HG02943 (cell line): ENCODE results near the gene ACCSL.

Source experiments
- ATAC-seq: cut with Tn5 transposase; IDR thresholded peaks from one replicate; pipeline ENCODE4 v1.9.1; 2021; ENCODE audit warnings: mild to moderate bottlenecking, low read depth, moderate library complexity; ENCODE audit not compliant: unreplicated experiment

Gene ACCSL

DNA sequence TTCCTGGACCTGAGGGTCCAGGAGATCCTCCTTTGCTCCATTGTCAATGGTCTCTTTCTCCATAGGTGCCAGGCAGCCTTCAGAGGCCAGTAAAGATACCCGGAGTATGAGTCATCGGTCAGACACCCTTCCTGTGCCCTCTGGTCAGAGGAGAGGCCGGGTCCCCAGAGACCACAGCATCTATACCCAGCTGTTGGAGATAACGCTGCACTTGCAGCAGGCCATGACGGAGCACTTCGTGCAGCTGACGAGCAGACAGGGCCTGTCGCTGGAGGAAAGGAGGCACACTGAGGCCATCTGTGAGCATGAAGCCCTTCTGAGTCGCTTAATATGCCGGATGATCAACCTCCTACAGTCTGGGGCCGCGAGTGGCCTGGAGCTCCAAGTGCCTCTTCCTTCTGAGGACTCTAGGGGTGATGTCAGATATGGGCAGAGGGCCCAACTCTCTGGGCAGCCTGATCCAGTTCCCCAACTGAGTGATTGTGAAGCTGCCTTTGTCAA is at the start of gene ACCSL:
ACCSL (plus strand) TSS at position 51 of the 501 bp plus-strand sequence; CDS start at position 107, 56 bp downstream.
- no peak for ATAC-seq

DNA sequence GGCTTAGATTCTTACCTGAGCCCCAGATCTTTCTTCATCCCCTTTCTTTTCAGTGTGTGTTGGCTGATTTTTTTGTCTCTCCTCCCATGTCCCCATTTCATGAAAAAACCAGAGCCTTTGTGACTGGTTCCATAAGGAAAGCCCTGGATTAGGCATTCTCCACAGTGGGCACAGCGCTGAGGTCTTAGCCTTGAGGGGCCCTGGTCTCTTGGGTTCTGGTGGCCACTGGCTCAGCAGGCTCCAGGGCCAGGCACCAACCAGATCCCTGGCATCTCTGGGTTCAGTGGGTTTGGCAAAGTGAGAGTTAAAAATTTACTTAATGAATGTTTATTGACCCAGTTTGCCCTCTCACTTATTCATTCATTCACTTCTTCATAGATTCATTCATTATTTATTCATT is 49.5 kb upstream of the ACCSL start:
- no peak for ATAC-seq

DNA sequence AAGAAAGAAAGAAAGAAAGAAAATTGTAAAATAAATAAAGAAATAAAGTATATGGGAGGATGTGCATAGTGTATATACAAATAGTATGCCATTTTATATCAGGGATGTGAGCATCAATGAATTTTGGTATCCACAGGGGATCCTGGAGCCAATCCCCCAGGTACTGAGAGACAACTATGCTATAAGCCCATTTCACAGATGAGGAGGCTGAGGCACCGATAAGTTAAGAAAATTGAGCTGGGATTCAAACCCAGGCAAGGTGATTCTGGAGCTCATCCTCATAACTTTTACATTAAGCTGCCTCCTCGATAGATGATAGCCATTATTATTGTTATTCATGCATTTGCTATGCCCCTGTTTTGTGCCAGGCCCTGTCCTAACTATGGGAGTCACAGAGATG is 47.0 kb upstream of the ACCSL start:
- ATAC-seq: no peak

DNA sequence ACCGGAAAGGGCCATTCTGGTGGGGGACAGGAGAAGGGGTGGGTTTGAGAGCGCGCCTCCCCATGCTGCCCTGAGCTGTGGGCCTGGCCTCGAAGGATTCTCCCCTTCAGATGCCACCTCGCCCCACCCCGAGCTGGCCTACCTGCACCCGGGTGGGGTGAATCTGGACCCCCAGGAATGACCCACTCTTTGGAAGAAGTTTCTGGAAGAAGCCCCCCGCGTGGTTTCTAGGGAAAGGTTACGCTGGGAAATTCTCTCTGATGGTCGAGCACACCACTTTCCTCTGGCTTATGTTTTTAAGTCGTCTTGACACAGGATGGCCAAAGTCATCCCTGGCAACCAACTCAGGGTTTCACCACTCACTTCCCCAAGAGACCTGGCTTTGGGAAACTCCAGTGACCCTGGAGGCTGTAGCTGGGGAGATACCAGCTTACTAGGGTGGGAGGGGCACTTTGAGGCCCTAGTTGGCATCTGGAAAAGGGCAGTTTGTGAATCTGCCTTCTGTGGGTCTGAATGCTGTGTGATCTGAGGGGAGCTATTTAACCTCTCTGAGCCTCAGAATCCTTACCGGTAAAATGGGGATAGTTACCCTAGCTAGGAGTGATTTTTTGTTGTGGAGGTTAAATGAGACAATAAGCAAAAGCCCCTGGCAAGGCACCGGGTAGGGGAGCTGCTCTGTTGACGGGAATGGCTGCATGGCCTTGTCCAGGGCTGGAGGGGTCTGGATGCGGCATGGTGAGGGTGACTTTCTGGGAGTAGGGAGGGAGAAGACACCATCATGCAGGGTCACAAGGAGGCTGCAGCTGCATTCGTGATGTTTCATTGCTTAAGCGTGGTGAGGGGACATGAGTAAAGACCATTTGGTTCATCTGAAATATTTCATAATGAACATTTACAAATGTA is 45.3 kb upstream of the ACCSL start:
- ATAC-seq: no peak

DNA sequence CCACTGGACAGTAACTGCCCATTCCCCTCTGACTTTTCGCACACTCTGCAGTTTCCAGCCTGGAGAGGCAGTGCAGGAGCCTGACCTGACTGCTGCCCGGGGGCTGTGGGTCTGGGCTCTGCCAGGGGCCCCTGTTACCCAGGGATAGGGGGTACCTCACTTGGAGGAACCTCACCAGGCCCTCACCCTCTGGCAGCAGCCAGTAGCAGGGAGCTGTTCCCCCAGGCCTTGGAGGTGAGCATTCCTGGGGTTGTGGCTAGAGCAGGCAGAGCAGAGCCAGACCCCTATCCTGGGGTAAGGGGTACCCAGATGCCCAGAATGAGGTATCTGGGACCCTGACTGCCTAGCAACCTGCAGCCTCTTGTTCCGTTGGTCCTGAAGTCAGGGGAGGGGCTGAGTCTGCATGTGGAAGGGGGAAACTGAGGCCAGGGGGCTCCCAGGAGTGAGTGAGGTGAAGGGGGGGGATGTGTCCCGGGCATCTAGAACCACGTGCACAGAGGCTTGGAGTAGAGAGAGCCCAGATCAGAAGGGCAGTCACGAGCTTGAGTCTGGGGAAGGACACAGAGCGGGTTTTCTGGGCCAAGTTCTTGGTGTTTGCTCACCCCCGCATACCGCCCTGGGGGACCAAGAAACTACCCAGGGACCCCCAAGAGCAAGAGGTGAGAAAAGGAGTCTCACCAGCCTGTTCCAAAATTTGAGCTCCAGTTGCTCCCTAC is 43.9 kb upstream of the ACCSL start:
- no peak for ATAC-seq

DNA sequence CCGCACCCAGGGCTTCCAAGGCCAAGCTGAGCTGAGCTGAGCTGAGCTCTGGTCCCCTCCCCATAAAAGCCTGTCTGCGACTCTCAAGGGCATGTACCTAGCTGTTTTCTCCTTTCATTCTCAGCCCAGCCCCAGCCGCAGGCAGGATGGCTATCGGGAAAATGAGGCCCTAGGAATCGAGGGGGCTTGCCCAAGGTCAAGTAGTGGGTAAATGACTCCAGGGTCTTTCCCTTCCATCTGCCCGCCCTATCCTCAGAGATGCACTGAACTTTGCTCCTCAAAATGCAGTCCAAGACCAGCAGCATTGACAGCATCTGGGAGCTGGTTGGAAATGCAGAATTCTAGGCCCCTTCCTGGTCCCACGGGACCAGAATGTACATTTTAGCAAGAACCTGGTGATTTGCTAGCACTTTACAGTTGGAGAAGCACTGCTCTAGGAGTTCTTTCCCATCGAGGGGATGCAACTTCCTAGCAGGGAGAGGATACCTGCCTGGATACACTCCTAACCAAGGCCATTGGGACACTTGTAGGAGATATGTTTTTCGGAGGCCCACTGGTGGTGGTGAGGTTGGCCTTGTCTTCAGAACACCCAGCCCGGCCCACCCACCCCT is 43.2 kb upstream of the ACCSL start:
- ATAC-seq: no peak

DNA sequence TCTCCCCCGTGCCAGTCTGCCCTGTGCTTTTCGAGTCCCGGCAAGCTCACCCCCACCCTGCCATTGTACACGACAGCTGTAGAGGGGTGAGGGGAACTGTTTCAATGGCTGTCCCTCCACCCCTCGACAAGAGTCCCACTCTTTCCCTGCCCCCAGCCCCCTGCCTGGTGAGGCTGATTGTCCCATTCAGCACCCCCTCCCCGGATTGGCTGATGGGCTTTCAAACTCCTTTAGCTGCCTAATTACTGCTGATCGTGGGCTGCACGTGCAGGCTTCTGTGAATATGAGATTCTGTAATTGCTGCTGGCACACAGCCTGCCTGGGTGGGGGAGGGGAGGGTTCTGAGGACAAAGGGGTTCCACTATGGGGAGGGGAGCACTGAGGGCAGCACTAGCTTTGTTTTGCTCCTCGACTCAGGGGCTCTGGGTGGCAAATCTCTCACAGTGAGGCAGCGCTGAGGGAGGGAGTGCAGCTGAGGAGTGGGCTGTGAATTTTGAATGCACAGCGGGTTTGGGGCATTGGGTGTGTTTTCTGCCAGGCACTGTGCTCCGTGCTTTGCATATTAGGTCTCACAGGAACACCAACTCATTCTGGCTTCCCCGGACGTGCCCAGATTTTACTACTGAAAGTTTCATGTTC is 42.6 kb upstream of the ACCSL start:
- ATAC-seq: no peak

DNA sequence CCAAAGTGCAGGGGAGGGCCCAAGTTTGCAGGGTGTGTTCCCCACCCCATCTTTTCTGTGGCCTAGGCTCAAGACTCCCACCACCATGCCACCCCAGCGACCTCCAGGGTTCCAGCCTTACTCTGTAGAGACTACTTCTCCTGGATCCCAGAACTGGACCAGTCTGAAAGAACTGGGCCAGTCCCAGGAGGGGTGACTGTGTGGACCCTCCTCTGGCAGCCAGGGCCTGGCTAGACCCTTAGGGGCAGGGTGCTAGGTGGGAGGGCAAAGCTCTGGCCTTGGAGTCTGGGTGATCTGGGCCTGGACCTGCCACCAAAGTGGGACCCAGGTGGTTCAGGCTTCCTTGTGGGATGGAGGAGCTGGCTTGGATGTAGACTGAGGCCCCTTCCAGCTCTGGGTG is 41.8 kb upstream of the ACCSL start:
- ATAC-seq: no peak

DNA sequence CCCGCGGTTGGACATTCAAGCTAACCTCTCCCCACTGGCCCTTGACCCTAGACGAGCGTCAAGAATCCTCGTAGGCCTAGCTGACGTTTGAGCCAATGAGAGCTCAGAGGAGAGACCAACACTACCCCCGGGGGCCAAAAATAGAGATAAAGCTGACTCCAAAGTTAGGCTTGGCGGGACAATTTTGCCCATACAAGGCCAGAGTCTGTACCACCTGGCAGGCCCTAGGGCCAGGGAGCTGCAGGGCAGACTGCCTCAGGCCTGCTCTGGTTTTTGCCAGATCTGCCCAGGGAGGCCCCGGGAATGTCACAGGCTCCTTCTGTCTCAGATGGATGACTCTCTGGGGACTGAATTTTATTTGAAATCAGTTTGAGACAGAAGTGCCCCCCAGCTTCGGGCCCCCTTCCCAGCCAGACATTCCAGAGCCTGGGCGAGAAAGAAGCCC is 40.8 kb upstream of the ACCSL start:
- no peak for ATAC-seq

DNA sequence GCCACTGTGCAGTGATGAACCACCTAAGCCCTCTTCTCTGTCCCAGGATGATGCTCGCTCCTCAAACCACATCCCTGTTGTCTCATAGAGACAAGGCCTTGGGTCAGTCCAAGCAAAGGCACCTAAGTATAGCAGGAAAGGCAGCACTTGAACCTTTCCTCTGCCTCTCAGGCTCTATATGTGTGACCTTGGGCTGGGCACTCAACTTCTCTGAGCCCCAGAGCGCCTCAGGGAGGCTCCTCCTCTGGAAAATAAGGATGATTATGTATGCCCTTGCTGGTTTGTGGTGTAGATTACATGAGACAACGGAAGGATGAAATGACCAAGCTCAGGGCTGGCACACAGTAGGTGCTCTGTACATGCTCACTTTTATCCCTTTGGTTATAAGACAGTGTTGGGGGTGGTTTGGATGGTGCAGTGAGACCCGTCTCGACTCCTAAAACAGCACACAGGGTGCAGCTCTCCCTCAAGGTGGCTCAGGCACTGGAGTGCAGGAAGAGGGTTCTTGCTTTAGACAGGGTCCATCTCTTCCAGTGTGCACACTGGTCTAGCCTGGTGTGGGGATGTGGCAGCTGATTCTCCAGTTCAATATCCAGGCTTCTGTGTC is 40.2 kb upstream of the ACCSL start:
- no peak for ATAC-seq

DNA sequence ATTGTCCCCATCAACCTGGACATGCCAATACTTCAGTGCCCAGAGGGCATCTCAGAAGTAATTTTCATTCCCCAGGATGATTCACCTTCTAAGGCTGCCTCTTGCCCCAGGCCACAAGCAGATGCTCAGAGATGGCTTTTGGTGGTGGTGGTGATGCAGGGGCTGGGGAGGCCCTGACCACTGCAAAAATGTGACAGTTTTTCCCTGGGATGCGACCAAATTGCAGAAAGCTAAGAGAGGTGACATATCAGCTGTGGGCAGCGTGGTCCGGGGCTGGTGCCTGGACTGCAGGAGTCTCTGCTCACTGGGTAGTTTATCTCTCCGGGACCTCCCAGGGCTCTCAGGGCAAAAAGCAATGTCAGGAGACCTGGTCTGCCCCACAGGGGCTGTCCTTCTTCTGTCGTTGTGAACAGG is 39.7 kb upstream of the ACCSL start:
- ATAC-seq: no peak

DNA sequence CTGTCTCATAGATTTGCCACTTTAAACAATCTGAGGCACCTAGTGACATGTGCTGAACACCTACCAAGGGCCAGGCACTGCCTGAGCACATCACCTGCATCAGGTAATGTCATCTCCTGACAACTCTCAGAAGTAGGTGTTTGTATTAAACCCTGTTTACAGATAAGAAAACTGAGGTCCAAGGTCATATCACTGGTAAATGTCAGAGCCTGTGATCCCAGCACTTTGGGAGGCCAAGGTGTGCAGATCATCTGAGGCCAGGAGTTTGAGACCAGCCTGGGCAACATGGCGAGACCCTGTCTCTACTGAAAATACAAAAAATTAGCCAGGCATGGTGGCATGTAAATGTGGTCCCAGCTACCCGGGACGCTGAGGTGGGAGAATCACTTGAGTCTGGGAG is 39.1 kb upstream of the ACCSL start:
- no peak for ATAC-seq

DNA sequence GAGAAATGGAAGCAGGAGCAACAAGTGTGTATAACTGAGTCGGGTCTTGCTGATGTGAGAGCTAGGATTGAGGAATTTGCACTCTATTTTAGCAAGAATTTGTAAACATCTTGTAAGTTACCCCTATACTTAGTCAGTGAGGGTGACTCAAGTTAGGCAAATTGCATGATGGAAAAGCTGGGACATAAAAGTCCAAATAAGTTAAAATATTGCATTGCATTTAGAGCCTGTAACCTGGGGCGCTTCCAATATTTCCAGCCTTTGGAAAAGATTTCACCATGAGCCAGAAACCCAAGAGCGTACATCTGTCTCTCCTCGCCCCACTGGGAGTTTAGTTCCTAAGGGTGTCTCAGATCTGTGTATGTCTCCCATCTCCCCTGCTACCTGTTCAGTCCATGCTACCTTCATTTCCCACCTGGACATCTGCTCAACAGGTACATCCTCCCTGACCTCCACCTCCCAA is 37.0 kb upstream of the ACCSL start:
- ATAC-seq: no peak

DNA sequence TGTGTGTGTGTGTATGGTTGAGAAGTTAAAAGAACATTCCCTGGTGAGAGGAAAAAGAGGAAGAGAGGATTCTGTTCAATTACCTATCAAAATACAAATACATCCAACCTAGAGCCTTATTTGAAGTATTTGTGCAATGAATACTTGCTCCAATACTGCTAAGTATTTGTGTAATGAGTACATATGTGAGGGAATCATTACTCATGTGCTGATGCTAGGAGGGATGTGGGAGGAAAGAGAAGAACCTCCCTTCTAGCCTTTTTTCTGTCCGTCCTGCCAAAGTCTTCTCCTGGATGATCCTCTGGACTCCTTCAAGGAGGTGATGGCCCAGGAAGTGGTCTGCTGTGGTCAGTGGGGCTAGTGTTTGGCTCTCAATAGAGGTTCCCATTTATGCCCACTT is 36.0 kb upstream of the ACCSL start:
- no peak for ATAC-seq

DNA sequence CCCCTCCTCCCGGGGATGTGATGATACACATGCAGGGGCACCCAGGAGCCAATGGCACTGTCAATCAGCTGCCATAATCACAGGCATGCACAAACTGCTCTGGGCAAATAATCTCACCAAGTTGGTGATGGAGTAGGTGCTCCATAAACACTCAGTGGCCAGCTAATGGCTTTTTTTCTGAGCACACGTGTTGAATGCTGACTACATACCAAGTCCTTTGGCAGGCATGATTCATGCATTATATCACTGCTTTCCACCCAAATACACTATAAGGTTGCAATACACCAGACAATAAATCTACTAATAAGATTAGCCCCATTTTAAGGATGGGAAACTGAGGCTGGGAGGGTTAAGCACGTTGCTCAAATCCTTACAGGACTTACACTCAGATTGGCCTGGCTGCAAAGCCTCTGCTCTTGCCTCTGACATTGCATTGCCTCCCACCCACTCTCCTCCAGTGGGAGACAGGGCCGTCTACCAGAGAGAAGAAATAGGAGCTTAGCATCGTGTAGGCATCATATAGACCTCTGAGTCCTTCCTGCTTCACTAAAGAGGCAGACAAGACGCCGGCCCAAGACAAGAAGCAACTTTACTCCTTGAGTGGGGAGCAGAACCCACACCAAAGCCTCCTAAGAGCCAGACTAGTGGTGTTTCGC is 32.7 kb upstream of the ACCSL start:
- ATAC-seq: no peak

DNA sequence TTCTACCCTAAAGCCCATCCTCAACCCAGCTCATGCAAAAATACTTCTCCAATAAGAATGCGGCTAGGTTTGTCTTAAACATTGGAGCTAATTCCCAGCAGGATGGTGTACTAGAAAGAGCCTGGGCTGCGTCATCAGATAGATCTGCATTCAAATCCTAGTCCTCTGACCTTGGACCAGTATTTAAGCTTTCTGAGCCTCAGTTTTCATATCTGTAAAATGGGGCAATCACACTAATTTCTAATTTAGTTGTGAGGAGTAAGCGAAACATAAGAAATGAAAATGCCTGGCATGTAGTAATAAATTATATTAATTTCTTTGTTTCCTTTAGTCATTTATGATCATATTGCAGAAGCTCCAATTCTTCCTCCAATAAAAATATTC is 32.2 kb upstream of the ACCSL start:
- ATAC-seq: no peak

DNA sequence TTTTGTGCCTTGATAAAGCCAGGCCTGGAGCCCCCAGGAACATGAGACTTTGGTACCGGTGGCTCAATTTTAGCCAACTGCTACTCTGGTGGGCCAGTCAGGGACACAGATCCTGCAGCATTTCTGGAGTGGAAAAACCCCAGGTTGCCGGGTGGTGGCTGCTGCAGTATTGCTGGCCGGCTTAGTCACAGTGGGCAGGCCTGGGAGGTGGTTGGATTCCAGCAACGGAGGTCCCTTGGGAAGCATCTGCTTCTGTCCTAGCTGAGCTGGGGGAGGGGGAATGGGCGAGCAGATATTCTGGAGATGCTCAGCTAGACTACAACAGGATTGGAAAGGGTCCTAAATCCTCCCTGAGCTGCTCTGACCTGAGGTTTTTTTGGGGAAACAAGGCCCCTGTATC is 31.6 kb upstream of the ACCSL start:
- no peak for ATAC-seq

DNA sequence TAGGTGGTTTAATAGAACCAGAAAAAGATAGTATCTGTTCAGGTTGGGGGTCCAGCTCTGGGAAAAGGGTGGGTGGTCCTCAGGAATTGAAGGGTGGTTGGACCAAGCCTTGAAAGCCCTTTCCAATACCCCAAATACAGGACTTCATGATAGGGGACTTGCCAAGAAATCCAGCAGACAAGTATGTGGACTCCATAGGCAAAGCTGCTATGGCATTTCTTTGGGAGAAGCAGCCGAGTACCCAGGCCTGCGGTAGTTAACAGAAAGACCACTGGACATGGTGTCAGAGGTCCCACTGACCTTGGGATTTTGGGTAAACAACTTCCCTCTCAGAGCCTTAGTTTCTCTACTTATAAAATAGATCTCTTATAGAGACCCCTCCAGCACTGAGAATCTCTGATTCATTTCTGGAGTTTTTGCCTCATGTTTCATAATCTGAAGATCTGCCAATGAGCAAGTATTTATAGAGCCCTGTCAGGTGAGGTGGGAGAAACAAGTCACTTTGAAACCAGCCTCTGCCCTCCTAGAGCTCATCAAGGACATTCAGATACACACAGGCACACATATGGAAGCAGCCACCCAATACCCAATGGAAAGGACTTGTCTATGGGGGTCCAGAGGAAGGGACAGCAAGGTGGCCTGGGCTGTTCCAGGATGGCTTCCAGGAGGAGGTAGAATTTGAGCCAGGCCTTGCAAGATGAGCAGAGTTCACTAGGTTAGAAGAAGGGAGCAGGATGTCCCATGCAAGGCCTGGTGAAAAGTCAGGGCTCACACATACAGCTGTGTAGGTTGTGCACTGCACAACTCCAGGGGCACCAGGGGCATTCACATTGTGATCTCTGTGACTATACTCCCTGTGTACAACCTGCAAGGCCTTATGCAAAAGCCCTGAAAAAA is 31.0 kb upstream of the ACCSL start:
- ATAC-seq: no peak
